HG03457 (cell line): ENCODE results near the gene CLCF1.
A peak's percentile ranks its signal among the peaks of the same experiment; 100 is the strongest.

Experiments
- ATAC-seq: cut with Tn5 transposase; IDR thresholded peaks from one replicate; pipeline ENCODE4 v1.9.1; 2021; ENCODE audit warnings: moderate number of reproducible peaks; ENCODE audit not compliant: unreplicated experiment

Gene CLCF1

GRCh38 chr11:67396587-67397389, 23.4 kb upstream of the CLCF1 start:
- no peak for ATAC-seq

- ATAC-seq, result no peak
Observed at GRCh38 chr11:67396259-67396581, 22.8 kb upstream of the CLCF1 start.

GRCh38 chr11:67395555-67396258, 22.3 kb upstream of the CLCF1 start:
- no peak for ATAC-seq

GRCh38 chr11:67393990-67394389, 20.6 kb upstream of the CLCF1 start:
- no peak for ATAC-seq

- no peak for ATAC-seq
Observed at GRCh38 chr11:67393437-67393836, 20.0 kb upstream of the CLCF1 start.

- no peak for ATAC-seq
Observed at GRCh38 chr11:67392183-67392715, 18.9 kb upstream of the CLCF1 start.

- ATAC-seq, result peak; percentile 38
Observed at GRCh38 chr11:67391304-67392182, 18.1 kb upstream of the CLCF1 start, which contains the start of gene RAD9A. TSS of gene RAD9A (plus strand) at chr11:67391986. CDS start at chr11:67392045, 59 bp downstream.

GRCh38 chr11:67390947-67391303, 17.5 kb upstream of the CLCF1 start:
- no peak for ATAC-seq

GRCh38 chr11:67389477-67389876, 16.1 kb upstream of the CLCF1 start:
- no peak for ATAC-seq

GRCh38 chr11:67387518-67387917, 14.1 kb upstream of the CLCF1 start:
- no peak for ATAC-seq

GRCh38 chr11:67387069-67387468, 13.7 kb upstream of the CLCF1 start:
- ATAC-seq, result no peak

GRCh38 chr11:67384851-67385366, 11.5 kb upstream of the CLCF1 start:
- ATAC-seq, result no peak

GRCh38 chr11:67382276-67383136, 9.1 kb upstream of the CLCF1 start:
- no peak for ATAC-seq

GRCh38 chr11:67381244-67381972, 8.0 kb upstream of the CLCF1 start:
- no peak for ATAC-seq

GRCh38 chr11:67379061-67380058, 6.0 kb upstream of the CLCF1 start:
- ATAC-seq, result no peak

GRCh38 chr11:67378544-67378943, 5.1 kb upstream of the CLCF1 start:
- ATAC-seq, result no peak

GRCh38 chr11:67376873-67377808, 3.7 kb upstream of the CLCF1 start:
- no peak for ATAC-seq
